Retinal pigment epithelial cell (primary cell): ENCODE measurements around the gene RAB11FIP4.

Experiments
- DNase-seq: peaks from one replicate; pipeline ENCODE4 v3.0.0-alpha.2; 2010; ENCODE audit warnings: low read depth
- H3K4me3 ChIP-seq: 2 replicates; pipeline ENCODE4 v1.5.1; 2011; ENCODE audit warnings: mild to moderate bottlenecking, low read length, control low read depth, moderate library complexity
- TF ChIP-seq, protein P1 (sequence below): conservative IDR thresholded peaks from 2 replicates; pipeline ENCODE4 v1.5.1; 2011; ENCODE audit warnings: low read depth, low read length, control low read depth, inconsistent platforms

RAB11FIP4 gene

DNA sequence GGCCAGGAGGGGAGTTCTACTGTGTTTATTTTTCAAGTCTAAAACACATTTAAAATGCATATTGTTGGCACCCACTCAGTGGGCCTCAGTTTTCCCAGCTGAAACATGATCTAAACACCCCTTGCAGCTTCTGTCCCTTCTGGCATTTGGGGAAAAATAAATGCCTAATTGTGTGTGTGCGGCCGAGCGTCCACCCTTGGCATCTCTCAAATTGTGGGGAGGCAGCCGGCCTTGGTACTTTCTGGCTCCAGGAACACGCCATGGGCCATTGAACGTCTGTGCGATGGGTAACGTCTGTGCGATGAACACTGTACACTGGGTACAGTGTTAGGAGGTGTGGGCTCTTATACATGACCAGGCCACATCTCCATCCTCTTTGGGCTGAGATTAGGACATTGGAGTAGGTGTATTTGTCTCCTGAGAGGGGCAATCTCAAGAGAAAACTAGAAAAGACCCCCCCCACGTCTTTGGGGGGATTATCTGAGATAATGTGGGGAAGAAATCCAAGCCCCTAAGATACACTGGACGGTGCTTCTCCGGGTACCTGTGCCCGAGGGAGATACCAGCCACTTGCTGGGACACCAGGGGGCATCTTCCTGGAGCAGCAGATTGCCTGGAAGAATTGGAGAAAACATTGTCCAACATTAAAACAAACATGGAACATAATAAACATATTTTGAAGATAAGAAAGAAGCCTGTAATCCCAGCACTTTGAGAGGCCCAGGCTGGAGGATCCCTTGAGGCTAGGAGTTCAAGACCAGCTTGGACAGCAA, 54.9 kb downstream of the RAB11FIP4 start:
- no peak for DNase-seq
- H3K4me3 ChIP-seq, result no peak overlapping the region
- TF ChIP-seq, protein P1, sequence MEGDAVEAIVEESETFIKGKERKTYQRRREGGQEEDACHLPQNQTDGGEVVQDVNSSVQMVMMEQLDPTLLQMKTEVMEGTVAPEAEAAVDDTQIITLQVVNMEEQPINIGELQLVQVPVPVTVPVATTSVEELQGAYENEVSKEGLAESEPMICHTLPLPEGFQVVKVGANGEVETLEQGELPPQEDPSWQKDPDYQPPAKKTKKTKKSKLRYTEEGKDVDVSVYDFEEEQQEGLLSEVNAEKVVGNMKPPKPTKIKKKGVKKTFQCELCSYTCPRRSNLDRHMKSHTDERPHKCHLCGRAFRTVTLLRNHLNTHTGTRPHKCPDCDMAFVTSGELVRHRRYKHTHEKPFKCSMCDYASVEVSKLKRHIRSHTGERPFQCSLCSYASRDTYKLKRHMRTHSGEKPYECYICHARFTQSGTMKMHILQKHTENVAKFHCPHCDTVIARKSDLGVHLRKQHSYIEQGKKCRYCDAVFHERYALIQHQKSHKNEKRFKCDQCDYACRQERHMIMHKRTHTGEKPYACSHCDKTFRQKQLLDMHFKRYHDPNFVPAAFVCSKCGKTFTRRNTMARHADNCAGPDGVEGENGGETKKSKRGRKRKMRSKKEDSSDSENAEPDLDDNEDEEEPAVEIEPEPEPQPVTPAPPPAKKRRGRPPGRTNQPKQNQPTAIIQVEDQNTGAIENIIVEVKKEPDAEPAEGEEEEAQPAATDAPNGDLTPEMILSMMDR, result peak; percentile 38

DNA sequence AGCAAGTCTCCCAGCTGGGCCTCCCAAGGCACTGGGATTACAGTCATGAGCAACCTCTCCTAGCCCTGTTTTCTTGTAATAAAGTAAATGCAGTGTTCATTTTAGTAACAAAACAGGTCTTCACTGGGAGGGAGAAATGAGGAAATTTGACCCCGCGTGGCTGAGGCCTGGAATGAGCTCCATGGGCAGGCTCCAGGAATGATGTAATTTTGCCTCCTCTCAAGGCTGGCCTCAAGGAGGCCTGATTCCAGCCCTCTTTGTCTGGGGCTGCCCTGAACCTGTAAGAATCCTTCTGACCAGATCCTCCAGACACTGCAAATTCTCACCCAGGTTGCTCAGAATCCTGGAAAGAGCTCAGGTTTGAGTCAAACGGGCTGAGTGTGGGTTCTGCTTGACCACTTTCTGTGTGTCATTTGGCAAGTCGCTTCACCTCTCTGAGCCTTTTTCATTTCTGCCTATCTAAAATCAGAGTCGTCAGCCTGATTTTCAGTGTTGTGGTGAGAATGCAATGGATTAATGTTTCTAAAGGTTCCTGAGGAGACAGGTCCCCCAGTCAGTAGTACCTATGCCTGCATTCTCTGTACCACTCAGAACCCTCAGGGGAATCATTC, 57.1 kb downstream of the RAB11FIP4 start:
- no peak overlapping the region for H3K4me3 ChIP-seq
- DNase-seq, result no peak
- TF ChIP-seq, protein P1, result no peak

DNA sequence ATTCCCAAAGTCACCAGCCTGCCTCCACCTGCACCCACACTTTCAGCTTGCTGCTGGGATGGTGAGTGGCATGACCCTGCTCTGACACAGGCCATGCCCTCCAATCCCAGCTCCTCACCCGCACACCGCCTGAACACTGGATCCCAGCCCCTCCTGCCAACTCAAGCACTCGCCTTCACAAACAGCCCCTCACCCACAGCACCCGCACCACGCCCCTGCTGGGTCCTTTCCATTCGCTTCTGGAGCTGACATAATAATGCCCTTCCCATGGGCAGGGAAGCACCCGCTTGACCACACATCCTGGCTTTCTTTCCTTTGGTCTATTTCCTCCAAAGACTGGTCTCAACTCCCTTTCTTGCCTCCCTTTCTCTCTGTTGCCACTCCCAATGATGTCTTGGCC, 57.6 kb downstream of the RAB11FIP4 start:
- TF ChIP-seq, protein P1, result no peak
- no peak for DNase-seq
- H3K4me3 ChIP-seq, result no peak overlapping the region

DNA sequence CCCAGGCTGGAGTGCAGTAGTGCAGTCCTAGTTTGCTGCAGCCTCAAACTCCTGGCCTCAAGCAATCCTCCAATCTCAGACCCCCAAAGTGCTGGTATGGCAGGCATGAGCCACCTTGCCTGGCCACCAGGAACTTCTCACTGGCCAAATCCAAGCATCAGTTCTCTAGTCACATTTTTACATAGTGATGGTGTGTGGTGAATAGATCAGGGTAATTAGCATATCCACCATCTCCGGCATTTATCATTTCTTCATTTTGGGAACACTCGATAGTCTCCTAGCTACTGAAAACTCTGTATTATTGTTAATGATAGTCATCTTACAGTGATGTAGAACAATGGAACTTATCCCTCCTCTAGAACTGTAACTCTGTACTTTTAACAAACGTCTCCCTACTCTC, 58.3 kb downstream of the RAB11FIP4 start:
- TF ChIP-seq, protein P1, result no peak
- DNase-seq, result no peak
- H3K4me3 ChIP-seq, result no peak overlapping the region

DNA sequence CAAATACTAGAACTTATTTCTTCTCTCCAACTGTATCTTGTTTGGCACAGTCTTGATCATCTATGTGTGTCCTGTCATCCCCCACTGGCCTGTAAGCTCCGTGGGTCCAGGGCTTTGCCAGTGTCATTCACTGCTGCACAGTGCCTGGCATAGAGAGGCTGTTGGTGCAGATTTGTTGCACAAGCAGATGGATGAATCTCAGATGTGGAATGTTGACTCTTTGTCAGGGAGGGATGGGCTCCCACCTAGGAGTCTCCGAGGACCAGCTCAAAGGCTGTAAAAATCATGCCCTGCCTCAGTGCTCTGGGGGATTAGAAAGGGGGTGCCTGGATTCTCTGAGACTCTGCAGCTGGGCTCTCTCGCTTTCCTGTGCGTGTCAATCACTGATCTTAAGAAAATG, 60.6 kb downstream of the RAB11FIP4 start:
- DNase-seq, result no peak
- TF ChIP-seq, protein P1, result no peak
- H3K4me3 ChIP-seq, result no peak overlapping the region

DNA sequence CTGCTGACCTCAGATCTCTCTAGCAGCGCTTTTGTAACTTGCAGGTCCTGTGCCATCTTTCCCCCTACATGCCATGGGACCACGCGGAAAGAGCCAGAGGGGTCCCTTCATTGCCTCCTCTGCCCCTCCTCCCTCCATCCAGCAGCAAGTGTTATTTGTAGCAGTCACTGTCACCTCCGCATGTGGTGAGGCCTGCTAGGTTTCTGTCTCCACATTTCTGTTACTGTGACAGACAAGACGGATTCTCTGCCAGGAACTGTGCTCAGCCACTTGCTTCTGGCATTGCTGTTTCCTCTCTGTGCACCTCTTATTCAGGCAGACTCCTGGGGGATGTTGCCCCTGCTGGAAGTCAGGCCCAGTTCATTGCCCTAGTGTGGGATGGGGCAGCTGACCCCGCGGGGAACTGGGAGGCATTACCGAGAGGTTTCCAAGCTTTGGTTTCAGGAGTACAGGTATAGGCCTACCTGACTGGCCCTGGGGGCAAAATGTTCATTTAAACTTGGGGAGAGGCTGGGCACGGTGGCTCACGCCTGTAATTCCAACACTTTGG, 61.2 kb downstream of the RAB11FIP4 start:
- TF ChIP-seq, protein P1, result no peak
- no peak for DNase-seq
- H3K4me3 ChIP-seq, result no peak overlapping the region

DNA sequence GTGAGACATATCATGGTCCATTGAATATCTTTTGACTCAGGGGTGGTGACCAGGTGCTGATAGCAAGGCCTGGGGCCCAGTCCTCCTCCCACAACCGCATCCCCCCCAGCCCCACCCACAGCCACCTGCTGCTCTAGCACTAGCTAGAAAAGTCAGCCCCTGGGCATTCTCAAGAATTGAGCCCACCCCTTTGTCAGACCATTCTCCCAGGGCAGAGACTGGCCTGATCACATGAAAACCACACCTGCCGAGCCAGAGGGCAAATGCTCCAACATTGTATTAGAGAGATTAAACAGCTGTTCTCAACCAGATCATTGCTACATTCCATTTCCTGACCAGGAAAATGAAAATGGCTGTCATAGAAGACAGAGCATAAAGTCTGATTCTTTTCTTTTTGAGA, 62.4 kb downstream of the RAB11FIP4 start:
- no peak overlapping the region for H3K4me3 ChIP-seq
- TF ChIP-seq, protein P1, result no peak
- no peak for DNase-seq
